Renal pelvis (tissue), 4 donors: Measurements from ENCODE around the gene CHIT1. TPM values are rescaled to one million over a fixed set of nuclear protein-coding genes. Genes with fewer than 3 reads are reported as not detected.

Experiments used
- DNase-seq: peaks from one replicate; pipeline ENCODE4 v3.0.0-alpha.2; 2013
- polyA plus RNA-seq, 3 donors: library from polyadenylated mRNA; unstranded; fragments of 120-200 nt; gene quantifications; one replicate each; pipeline ENCODE4 v1.2.1, GENCODE V29; 2013; ENCODE audit not compliant: insufficient read length in 3 of 3

The CHIT1 gene
- polyA plus RNA-seq, 3 donors, result 0.12 to 0.23 (median 0.17) TPM

DNA sequence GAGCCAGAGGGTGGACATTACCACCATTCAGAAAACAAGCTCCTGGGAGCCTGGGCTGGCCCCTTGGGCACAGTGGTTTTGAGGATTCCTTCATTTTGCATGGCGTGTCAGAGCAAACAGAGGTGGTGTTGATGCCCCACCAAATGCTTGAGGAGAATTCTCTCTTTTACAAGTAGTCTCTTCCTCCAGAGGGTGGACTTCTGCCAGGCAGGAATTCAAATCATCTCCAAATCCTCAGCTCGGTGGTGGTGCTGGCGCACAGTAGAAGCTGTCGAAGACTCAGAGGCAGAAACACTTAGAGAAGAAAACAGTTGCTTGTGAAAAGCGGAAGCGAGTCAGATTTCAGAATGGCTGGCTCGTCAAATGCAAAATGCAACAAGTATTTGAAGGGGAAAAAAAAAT, 39.5 kb downstream of the CHIT1 start:
- DNase-seq, result no peak

DNA sequence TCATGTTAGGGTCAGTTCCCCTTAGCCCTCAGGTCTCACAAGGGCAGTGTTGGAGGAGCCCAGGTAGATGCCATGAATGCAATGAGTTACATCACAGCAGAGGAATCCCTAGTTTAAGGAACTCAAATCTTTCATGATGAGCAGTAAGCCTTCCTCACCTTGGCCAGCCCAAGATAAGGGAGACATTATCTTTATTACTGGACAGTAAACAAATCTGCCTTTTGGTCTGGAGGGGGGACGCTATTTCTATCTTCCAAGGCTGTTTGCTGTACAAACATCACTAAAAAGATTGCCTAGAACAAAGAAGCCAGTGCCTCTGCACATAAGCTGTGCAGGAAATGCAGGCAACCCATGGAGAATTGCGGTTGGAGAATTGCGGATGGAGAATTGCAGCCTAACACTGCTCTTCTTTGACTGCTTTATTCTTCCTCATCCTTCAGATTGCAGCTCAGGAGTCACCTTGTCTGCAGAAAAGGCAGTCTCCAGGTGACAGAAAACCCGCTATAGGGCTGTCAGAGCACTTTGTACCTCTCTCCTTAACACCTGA, 40.7 kb downstream of the CHIT1 start:
- no peak for DNase-seq

DNA sequence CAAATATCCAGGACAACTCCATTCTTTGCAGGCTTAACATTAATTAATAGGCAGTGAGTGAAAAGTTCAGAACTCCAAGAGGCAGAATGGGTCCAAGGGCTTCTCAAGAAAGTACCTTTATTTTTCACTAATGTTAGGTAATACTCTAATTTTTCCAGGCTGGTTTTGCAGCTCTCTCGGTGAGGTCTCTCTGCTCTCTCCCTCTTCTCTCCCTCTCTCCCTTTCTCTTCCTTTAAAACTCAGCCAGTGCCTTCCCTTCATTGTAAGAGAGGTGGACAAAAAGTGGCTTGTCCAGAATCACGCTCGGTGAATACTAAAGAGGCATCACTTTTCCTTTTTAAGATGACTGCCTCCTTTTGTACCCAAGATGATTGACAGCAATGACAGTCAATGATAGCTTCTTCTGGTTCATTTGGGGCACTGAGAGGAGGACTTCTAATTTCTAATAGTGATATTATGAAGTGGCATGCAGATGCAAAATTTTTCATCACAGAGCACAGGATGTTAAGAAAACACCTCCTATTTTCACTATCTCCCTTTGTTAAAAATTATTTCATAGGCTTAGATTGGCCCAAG, 41.7 kb downstream of the CHIT1 start:
- no peak for DNase-seq

DNA sequence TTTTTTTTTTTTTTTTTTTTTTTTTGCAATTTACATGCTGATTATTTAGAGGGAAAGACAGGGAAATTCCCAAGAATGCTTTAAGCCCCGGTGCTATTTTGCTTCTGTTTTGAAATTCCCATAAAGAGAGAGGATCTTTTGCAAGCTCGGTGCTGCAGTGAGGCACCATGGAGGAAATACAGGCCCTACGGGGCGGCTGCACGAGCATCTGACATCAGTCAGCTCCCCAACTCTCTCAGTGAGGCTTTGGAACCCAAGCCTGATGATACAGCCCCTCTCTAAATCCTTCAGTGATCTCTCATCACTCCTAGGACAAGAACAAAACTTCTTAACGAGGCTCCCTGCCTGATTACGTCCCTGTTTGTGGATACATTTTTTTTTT, 42.2 kb downstream of the CHIT1 start:
- no peak for DNase-seq

DNA sequence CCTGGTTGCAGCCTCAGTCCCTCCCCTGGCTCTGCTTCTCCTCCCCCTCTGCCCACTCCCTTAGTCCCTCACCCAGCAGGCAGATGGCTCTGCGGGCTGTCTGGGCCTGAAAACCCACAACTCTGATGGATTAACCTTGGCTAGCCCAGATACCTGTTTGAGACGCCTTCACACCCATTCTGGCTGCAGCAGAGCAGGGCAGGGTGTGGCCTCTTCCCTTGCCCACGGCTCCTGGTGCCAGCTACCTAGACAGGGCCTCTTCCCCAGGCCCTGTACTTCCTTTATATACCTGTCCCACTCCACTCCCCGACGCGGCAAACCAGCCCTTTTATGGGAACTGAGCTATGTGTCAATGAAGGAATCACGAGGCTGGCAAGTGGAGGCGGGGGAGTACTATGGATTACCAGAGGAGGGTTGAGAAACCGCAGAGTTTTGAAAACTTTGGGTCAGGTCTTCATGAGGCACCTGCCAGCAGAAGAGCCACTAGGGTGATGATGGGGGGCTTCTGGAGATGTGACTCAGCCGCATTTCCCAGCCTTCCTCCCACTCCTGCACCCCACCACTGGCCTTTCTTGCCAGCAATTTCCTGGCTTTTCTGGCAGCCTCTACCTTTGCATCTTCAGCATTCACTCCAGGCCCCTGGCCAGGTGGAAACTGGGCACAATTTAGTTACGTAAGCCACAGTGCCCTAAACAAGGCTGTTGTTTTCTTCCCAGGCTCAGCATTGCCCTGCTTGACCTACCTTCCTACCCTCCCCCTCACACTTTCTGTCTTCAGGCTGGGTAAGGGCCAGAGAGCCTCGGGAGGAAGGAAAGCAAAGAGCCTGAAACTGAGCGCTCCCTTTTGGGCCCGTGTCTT, 42.8 kb downstream of the CHIT1 start, which contains the start of gene CHI3L1:
CHI3L1 (minus strand) TSS at position 259 of the 858 bp plus-strand sequence; CDS start at position 178, 81 bp downstream.
- DNase-seq, result no peak

DNA sequence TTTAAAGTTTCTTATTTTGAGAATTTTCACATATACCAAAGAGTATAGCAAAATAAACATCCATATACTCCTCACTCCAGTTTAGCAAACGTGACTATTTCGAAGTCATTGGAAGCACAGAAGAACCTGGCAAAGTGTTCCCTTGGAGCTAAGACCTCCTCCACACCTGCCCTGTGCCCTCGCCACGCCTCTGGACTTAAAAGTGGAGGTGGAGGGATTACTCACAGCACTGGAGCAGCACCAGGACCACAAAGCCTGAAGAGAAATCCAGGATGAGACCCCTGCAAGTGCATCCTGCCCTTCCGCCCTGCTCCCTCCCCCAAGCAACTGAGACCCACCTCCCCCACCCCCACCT, 43.4 kb downstream of the CHIT1 start:
- no peak for DNase-seq

GRCh38 chr1:203185585-203185984, 43.9 kb downstream of the CHIT1 start:
- DNase-seq, result no peak

GRCh38 chr1:203185061-203185461, 44.4 kb downstream of the CHIT1 start:
- no peak for DNase-seq

- no peak for DNase-seq
Measured at GRCh38 chr1:203184467-203184866, 45.0 kb downstream of the CHIT1 start.

DNA sequence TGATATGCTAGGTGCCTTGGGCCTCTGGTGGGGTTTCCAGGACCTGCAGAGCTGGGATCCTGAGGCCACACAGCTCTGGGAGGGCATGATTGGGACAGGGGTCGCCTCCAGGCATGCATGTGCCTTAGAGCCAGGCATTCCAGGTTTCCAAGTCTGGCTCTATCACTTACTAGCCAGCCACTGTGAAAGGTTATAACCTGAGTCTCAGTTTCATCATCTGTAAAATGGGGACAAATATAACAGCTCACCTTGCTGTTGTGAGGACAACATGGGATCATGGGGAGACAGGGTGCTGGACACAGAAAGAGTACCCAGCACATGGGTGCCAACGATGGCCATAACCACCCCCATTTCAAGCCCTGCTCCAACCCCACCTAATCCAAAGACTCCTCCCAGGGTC, 45.6 kb downstream of the CHIT1 start:
- DNase-seq, result no peak

DNA sequence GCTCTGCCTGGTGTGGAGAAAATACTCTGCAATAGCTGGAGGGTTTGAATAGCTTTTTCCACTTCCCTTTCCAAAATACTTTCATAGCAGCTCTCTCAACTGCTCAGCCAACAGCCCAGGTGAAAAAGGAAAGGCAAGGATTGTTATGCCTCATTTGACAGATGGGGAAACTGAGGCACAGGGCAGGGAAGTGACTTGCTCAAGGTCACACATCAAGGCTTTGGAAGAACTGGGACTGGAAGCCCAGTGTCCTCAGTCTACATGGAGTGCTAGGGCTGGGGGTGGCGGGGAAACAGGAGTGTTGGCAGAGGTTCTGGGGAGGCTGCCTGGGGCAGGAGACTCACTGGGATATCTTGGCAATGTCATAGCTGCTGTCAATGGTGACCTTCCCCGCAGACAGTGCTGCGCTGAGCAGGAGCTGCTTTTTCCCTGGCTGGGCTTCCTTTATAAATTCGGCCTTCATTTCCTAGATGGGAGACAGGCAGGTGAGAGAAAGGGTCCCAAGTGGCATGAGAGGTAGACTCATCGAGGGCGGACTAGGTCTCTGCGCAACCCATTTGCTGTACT, 47.0 kb downstream of the CHIT1 start:
- DNase-seq, result no peak

GRCh38 chr1:203181586-203182386, 47.7 kb downstream of the CHIT1 start:
- DNase-seq, result no peak

GRCh38 chr1:203180611-203181330, 48.7 kb downstream of the CHIT1 start:
- DNase-seq, result no peak

DNA sequence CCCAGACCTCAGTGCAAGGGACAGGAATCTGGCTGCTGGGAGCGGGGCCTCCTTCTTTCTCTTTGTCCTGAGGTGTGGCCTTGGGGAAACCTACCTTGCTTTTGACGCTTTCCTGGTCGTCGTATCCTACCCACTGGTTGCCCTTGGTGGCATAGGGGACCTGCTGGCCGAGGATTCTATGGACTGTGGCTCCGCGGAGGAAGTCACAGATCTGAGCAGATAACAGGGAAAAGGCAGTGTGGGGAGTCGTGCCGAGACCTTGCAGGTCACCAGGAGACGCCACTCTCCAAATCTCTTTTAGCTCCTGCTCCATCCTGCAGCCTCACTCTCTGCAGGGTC, 49.8 kb downstream of the CHIT1 start:
- DNase-seq, result no peak

DNA sequence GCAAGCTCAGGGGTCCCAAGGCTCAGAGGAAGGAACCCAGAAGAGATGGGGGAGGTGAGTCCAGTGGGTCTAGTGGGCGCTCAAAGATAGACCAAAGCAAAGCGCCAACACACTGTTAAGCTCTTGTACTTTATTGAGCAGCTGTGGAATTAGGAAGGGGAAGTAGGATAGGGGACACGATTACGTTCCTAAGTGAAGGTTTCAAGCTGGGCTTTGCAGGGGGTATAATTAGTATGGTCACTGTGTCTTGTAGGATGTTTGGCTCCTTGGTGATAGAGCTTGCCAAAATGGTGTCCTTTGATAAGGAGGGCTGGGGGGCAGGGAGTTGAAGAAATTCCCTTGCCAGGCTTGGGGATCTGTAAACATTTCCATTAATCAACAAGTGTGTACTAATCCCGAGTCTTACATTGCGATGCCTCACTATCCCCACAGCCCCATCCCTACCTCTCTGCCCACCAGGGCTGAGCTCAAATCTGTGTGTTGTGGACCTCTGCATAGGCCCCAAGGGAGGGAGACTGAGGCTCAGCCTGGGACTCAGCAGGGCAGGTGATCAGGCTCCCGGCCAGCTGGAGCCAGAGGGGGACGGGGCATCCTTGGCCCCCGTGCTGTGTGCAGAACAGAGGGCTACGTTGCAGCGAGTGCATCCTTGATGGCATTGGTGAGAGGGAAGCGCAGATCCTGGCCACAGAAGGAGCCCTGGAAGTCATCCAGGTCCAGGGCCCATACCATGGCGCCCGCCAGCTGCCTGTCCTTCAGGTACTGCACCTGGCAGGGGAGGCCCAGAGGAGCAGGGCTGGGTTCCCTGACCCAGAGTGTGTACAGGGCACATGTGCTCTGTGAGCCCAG, 50.4 kb downstream of the CHIT1 start:
- no peak for DNase-seq

DNA sequence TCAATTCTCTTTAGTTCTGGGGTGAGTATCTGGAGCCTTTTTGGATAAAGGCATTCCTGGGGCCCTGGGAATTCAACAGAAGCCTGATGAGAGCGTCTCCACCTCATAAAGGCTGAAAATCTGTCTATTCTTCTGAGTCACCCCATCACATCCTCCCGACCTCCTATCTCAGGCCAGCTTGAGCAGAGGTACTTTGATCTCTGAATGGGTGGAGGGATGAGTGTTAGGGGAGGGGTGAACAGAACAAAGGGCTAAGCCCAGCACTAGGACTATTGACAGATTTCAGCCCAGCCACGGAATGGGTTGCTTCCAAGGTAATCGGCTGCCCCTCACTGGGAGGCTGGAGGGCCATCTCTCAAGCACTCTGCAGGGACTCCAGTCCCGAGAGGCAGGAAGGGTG, 51.4 kb downstream of the CHIT1 start:
- DNase-seq, result no peak

DNA sequence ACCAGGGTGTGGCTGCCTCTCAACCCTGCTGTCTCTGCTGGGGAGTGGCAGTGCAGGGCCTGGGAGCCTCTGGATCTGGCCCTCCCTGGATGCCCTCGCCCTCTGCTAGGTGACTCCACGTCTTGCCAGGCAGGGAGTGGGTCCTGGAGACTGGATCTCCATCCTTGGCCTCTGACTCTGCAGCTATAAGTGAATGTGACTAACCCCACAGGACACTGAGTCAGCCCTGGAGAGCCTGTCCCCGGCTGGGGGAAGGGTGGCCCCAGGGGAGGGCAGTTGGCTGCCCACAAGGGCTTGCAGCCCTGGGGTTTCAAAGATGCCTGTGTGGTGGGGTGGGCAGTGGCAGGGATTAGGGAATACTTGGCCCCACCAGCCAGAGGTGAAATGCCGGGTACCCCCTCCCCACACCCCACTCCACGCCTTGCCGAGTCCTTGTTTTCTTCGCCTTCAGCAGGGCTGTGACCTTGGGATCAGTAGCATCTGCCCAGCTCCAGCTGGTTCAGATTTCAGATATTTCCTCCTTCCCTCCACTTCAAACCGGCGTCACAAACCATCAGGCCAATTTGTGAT, 51.9 kb downstream of the CHIT1 start:
- DNase-seq, result no peak

- DNase-seq, result no peak
Measured at GRCh38 chr1:203177036-203177405, 52.5 kb downstream of the CHIT1 start.

DNA sequence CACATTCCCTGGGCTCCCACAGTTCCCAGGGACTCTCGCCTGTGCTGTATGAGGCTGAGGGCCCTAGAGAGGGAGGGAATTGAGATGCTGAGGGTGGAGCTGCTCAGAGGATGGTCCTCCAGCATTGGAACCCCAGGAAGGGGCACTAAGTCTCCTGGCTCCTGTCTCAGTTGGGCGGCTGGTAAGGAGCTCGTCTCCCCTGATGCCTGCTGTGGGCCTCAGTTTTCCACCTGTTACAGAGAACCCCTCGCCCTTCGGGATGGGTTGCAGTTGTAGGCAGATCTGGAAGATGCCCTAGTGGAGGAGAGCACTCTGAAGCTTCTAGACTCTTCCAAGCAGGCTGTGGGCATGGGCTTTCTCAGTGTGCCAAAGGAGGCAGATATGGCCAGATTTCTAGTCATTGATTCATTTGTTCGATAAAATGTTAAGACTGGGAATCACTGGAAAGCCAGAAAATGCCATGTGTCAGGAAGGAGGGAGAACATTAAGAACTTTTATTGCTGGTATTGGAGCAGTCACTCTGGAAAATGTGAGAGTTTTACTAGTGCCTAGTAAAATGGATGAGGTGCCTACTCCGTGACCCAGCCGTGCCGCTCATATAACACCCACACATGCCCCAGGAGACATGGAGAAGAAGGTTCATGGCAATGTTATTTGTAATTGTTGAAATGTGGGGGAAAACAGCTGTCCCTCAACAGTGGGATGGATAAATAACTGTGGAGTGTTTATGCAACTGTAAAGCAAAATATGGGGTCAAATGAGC, 53.0 kb downstream of the CHIT1 start:
- DNase-seq, result no peak

- no peak for DNase-seq
Measured at GRCh38 chr1:203175827-203176241, 53.6 kb downstream of the CHIT1 start.
